Activated CD8-positive, alpha-beta memory T cell treated with anti-CD3 and anti-CD28 coated beads for 36 hours (primary cell): ENCODE data around the gene SMIM21. TPM values are rescaled to one million over a fixed set of nuclear protein-coding genes. Genes with fewer than 3 reads are reported as not detected.

Experiments
- CTCF ChIA-PET: fragments of 350-600 bp; sonication (Branson Sonifier 250); formaldehyde crosslinking; loops from one replicate; lab custom pipeline; 2021; ENCODE audit warnings: antibody characterized with exemption; lab: Charles Lee
- POLR2A ChIA-PET: fragments of 350-600 bp; sonication (Branson Sonifier 250); formaldehyde crosslinking; loops from one replicate; lab custom pipeline; 2021; ENCODE audit warnings: antibody characterized with exemption; lab: Charles Lee
- total RNA-seq, 2 experiments: library from RNA; stranded (reverse); gene quantifications; one replicate each; pipeline ENCODE4 v1.2.3, GENCODE V29; 2021

SMIM21 gene
- total RNA-seq = not detected

DNA sequence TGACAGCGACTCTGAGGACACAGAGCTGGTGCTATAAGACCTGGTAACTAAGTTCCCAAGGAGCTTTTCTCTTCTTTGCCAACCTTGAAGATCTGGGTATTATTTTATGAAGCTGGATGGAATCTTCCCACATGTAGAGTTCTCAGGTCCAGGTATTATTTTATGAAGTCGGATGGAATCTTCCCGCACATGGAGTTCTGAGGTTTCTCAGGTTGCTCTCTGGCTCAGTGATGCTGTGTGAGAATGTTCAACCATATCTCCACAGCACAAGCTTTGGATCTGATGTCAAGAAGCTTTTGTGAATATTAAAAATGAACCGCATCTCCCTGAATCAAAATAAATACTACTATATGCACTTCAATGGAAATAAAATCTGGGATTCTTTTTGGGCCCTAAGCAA, at the start of gene SMIM21:
TSS of gene SMIM21 (minus strand) at position 101 of the 400 bp plus-strand sequence. CDS start 140 bp downstream, outside the sequence.
- POLR2A ChIA-PET = no interaction called here
- CTCF ChIA-PET = no interaction called here

DNA sequence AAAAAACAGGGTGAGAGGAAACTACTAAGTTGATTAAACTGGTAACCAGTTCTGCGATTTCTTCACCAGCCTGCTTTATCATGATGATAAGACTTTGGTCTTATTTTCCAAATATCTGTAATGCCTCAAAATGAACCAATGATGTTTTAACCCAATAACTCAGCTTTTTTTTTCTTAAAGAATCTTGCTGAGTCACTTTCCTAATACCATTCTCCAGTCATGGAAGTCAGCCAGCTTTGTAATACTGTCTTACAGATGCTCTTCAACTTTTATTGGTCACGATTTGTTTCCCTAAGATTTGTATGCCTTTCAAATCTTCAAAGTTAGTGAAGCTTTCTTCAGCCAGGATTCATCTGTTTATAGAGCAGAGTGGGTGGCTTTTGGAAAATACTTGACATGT, 47.7 kb upstream of the SMIM21 start:
- CTCF ChIA-PET = interaction anchor here (1.3 kb wide), 1 partner anchor 9 kb away, joined by 3 read pairs; no protein-coding TSS in a partner anchor
- POLR2A ChIA-PET = no interaction called here

DNA sequence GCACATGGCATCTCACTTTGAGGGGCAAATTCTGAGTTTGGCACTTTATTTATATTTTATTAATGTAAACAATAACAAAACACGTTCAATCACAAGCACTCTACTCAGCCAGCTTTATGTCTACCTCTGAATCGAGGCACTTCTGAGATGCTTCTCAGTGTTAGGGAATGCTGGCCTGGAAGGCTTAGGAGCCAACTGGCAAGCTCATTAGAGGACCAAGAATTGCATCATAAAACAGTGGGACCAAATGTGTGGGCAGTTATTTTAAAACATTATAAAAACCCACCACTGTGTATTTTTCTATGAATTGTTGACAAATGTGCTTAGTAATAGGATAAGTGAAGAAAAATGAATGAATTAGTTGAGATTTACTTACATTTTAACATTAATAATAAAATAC, 46.8 kb upstream of the SMIM21 start:
- POLR2A ChIA-PET = no interaction called here
- CTCF ChIA-PET = no interaction called here

DNA sequence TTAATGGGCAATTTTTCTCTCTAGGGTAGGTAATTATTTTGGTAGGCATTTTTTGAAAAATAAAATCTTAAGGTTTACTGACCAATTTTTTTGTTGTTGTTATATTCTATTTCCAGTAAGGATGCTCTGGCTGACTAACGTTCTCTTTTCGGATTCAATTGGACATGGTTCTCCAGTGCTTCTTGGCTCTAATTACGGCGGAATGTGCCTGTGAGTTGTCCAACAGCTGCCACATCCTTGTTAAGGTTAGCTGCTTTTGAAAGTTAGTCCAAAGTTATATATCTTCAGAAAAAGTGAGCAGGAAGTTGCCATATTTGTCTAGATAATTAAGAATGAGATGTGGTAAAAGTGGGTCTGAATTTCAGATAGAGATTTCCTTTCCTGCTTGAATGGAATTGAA, 45.8 kb upstream of the SMIM21 start:
- ChIA-PET POLR2A (no interaction called here), CTCF (no interaction called here)

DNA sequence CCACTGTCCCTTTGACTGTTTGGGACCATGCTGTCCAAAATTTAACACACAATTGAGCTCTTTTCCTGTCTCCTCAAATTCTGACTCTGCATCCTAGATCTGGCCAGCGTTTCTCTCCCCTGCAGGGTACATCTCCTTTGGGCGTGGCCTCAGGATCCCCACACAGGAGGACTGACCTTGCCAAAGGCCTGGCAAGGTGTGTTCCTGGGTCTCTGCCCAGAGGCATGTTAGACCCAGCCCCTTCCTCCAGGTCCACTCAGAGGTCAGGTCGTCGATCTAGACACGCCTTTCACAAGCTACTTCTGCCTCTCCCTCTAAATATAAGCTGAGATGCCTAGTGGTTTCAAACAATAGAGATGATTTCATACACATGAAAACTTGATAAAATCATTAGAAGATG, 45.4 kb upstream of the SMIM21 start:
- CTCF ChIA-PET = no interaction called here

DNA sequence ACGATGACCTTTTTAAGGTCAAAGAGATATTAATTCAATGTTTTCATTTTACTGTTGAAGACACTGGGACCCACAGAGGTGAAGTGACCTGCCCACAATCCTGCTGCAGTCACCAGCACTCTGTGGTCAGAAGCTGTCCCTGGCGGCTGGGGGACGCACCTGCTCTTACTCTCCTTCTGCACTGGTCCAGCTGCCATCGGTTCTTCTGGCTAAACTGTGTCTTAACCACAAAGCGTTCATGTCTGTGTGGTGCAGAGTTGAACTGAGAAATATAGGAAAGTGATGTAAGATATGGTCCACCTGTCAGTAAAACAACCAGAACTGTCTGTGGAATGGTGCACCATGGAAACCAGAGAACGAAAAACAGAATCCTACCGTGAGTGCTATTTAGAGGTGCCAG, 44.9 kb upstream of the SMIM21 start:
- ChIA-PET CTCF (no interaction called here), POLR2A (no interaction called here)

More for the DNA sequence above, 45.4 kb upstream of the SMIM21 start:
- POLR2A ChIA-PET = no interaction called here

DNA sequence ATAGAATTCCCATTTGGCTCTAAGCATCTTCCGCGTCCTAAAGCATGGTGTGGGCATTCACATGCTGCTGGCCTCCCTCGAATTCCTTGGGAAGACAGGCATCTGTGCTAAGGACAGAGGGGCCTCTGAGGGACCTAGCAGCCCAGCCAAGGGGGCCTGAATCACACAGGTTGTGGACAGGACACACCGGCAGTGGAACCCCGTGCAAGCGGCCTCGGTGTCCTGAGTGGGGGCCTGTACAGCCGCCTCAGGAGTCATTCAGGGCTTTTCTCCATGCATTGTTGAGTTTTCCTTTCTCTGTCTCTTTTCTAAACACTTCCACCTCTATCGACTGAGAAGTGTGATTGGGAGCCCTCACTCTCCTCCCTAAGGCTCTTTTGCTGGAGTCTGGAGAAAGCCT, 44.3 kb upstream of the SMIM21 start:
- POLR2A ChIA-PET = no interaction called here

DNA sequence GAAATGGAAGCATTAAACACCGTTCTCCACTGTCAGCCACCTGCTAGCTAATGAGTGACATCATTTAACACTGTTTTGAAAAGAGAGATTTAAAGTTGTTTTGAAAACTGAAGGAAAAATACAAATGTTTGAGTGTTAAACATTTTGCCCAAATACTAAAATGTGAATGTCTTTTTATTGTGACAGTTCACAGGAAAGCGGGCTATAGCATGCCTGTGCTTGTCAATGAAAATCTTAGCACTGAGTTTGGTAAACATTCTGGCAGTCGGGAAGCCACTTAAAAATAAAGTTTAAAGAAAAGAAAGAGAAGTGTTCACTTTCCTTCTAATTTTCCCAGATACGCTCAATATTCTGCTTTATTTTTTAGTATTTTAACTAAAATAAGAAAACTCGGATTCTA, 40.3 kb upstream of the SMIM21 start:
- ChIA-PET POLR2A (no interaction called here), CTCF (no interaction called here)

More for the DNA sequence above, 44.3 kb upstream of the SMIM21 start:
- CTCF ChIA-PET = no interaction called here

DNA sequence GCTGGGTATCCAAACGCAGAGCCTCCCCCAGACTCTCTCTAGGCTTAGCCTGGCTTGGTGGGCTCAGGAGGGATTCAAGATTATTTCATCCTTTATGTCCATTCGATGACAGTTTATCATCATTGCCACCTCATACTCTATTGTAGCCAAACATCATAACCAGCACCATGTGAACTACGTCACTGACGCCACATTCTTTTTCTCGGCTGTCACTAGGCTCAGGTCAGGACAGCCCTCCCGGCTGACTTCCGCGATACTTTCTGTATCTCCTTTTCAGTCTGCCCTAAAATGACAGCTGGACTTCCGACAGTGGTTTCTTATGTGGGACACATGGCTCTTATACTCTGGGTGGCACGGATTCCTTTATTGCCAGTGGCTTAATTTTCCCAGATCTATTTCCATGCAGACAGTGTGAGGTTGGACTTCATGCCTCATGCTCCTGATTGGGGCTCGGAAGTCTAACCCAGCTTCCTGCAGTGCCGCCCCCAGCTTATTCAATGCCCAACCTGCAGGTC, 39.8 kb upstream of the SMIM21 start:
- ChIA-PET CTCF (no interaction called here), POLR2A (no interaction called here)

DNA sequence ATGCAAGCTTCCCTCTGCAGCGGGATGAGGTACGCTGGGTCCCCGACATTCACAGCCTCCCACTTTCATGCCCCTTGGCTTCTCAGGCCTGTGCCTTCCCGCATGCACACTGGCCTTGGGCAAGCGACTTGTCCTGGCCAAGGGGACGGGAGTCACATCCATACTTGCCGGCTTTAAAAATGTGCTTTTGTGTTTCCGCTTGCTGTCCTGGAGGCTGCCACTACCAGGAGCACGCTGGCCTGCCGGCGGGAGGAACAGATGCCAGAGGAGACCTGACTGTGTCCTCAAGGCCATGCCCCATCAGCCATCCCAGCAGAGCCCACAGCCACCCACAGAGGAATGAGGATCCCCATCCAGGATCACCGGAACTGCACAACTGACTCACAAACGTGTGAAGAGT, 36.9 kb upstream of the SMIM21 start:
- CTCF ChIA-PET = no interaction called here
- POLR2A ChIA-PET = no interaction called here

DNA sequence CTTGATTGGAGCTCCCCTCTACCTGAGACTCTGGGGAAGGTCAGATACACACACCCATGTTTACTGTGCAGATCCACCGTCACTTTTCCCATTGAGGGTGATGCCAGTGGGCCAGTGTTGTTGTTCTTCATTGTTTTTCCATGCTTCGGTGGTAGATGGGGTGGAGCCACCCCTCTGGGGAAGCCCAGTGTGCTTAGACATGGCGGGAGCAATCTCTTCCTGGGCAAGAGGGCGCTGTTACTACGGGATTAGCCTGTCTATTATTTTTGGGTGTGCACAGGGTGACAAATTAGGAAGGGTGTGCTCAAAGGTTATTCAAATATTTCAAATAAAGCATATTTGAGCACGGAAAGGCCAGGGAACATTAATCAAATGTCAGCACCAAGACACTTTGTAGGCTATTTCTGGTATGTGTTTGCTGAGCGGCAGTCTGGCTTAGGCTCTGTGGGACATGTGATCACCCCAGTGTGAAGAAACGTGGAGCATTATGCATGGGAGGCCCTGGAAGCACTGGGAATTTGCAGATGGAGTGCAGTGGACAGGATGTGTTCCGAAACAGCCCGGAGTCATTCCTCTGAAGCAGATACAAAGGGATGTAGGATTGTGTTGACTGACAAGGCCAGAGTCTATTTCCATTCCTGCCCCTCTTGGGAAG, 34.8 kb upstream of the SMIM21 start:
- ChIA-PET CTCF (no interaction called here), POLR2A (no interaction called here)

DNA sequence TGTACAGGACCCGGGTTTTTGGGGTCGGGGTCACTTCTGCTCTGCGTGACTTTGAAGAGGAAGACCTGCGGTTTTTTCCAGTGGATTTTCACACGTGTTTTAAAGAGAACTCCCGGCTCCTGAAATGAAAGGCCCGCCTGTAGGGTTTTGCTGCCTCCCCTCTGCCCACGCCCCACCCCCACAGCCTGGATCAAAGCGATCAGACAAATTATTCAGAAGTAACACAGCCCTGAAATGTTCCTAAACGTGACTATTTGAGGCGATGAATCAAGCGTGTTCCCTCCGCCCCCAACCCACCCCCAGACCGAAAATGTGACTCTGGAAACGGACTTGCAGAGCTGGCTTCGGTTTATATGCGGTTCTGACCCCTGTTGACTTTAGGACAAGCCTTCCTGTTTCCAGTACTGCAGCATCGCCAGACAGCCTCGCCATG, 28.7 kb upstream of the SMIM21 start:
- ChIA-PET CTCF (no interaction called here), POLR2A (no interaction called here)

DNA sequence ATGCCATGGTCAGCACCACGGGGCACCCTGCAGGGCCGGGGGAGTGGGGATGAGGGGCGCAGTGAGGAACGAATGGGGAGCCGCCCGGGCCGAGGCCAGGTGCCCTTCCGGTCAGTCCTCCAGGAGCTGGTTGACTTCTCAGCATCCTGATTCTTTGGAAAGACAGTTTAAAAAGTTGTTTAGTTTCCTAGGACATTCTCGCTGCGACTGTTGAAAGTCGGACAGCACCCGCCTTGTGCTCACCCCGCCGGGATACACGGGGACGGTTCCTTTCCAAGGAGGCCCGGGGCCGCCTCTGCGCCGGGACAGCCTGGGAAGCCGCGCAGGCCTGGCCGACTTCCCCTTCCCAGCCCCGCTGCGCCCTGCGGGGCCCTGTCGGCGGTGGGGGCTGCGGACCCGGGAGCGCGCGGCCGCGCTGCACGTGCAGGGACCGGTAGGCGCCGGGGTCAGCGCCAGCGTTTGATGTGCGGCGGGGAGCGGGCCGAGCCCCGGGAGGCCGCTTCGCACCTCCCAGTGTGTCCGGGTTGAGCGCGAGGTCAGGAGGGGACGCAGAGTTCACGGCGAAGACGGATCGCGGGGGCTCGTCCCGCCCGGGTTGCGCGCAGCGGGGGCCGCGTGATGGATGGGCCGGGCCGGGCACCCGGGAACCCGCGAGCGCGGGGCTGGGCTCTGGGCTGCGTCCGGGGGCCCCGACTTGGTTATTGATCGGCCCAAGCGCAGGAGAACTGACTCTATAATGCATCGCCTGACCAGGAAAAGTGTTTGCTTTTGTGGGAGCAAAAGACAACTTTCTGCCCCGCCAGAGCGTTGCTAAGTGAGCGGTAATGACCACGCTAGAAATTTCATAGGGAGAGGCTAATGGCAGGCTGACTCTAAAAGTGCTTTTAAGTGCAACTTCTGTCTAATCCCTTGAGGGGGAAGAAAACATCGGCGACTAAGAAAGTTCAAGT, 28.0 kb upstream of the SMIM21 start:
- ChIA-PET POLR2A (no interaction called here), CTCF (no interaction called here)

DNA sequence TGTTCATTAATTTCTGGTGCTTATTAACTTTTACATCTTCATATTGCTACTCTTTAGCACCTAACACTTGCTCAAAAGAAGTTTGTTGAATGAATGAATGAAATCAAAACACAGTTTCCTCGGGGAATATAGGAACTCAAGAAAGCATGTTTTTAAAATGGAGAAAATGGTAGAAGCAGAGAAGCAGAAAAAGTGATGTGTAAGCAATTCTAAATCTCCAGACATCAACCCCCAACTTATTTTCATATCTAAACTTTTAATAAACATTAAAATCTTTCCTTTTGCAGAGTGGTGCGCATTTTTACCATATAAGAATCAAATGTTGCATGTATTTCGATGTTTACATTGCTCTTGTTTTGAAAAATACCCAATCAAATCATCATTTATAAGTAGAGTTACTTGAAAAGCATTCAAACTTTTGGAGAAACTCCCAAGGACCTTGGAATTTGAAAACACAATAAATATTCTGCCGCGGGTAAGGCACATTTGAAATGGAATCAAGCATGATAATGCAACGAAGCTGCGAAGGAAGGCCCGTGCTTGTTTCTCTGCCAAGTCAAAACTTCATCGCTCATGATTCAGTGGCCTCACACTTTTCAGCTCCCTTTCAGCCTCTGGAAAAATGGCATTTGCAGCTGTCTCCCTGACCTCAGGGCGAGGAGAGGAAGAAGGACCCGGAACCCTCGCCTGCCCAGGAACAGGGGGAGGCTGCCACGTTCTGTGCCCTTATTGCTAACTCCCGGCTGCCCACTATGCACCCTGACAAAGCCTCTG, 26.7 kb upstream of the SMIM21 start:
- ChIA-PET POLR2A (no interaction called here), CTCF (no interaction called here)

DNA sequence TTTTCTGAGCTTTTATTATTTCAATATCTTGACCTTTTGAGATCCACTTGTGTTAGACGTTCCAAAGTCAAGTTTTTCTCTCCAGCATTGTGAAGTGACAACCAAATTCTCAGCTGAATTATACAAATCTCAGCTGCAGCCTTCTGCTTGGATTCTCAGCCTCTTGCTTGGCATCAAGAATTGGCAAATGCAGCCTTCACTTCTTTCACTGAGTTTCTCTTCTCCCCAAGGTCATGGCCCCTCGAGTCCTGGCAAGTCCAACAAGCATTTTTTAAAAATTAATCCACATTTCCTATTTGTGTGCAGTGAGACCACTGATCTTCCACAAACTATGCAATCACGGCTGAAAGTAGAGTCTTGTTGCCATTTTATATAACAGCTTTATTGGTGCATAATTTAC, 23.4 kb upstream of the SMIM21 start:
- ChIA-PET POLR2A (no interaction called here), CTCF (no interaction called here)

DNA sequence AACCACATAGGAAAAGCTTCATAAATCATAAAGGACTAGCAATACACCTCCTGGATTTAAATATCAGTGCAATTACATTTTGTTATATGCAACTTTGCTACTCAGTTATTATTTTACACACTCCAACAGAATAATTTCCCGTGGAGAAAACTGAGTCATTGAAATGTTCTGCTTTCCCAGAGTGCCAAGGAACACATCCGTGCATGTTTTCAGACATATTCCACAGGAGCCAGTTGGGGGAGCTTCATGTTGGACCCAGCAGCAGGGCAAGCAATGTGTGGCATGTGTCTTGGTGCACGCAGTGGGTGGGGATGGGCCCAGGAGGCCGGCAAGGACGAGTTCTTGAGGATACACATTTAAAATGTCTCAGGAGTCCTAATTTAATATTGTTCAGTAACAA, 14.4 kb upstream of the SMIM21 start:
- POLR2A ChIA-PET = no interaction called here
- CTCF ChIA-PET = no interaction called here

DNA sequence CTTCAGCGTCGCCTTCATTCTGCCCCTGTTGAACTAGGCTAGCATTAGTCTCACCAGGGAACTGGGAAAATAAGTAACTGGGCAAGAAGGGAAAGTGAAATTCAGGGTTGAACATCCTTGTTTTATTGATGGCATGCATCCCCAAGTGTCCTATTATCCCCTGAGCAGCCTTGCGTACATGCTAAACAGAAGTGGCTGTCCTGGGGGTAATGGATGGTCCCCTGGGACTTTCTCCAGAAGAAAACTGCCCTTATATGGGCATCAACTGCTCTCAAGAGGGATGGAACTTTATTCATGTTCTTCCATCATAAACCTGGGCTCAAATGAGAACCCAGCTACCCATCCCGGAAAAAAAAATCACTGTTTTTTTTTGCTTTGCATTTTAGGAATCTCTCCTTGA, 11.8 kb upstream of the SMIM21 start:
- POLR2A ChIA-PET = no interaction called here
- CTCF ChIA-PET = no interaction called here

DNA sequence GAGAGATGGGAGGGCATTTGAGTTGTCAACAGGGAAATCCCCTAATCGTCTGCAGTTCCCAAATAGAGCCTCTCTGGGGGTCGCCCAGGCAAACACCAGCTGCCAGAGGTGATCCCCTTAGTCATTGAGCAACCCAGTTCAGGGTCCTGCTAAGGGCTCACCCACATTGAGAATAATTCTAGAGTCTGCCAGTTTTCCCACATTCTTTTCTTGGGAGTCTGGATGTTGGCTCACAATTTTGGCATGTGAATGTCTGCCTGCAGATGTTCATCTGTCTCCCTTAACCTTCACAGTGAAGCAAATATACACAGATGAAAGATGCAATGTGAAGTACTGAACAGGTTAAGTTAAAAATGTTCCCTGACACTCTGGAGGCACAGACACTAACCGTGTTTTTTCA, 11.4 kb upstream of the SMIM21 start:
- ChIA-PET POLR2A (no interaction called here), CTCF (no interaction called here)

DNA sequence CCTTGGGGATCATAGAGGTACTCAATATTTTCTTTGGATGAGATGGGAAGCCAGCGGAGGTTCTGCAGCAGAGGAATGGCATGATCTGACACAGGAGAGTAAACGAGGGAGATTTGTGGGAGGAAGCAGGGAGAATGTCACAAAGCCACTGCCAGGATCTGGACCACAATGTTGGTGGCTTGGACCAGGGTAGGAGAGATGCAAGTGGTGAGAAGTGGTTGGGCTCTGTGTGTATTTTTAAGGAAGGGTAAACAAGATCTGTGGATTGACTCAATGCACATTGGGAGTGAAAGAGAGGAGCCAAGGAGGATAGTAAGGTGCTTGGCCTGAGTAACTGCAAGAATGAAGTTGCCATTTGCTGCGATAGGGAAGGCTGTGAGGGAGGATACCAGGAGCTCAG, 10.5 kb upstream of the SMIM21 start:
- CTCF ChIA-PET = no interaction called here
- POLR2A ChIA-PET = no interaction called here

DNA sequence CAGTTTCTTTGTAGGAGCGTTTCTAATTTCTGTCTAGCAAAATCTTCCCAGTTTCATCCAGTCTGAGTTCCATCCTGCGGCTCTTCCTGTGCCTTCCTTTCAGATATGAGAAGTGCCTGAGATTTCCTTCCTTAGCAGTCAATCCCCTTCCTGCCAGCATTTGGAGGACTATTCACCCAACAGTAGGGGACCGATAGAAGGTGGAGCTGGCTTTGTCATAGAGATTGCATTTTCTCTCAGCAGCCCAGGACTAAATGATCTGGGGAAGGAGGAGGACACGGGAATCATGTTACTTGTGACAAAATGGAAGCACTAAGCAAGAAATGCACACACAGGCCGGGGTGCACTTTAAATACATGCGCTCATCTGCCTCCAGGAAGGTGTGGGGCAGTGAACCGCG, 5.6 kb upstream of the SMIM21 start:
- ChIA-PET CTCF (no interaction called here), POLR2A (no interaction called here)
